Hepatic stellate cell (primary cell): ENCODE measurements around the gene DLGAP4.

Experiments used
- DNase-seq: peaks from one replicate; pipeline ENCODE4 v3.0.0; 2011; ENCODE audit warnings: low spot score

The DLGAP4 gene

GRCh38 chr20:36411861-36412454 is 105.8 kb downstream of the DLGAP4 start:
- no peak for DNase-seq

GRCh38 chr20:36415475-36416002 is 109.4 kb downstream of the DLGAP4 start:
- DNase-seq: no peak

GRCh38 chr20:36418711-36419110 is 112.6 kb downstream of the DLGAP4 start:
- DNase-seq: no peak

GRCh38 chr20:36421641-36422040 is 115.5 kb downstream of the DLGAP4 start:
- no peak for DNase-seq

GRCh38 chr20:36424314-36424713 is 118.2 kb downstream of the DLGAP4 start:
- DNase-seq: no peak

- no peak for DNase-seq
These were observed 119.0 kb downstream of the DLGAP4 start for GRCh38 chr20:36425166-36425565.

- no peak for DNase-seq
These were observed 125.5 kb downstream of the DLGAP4 start for GRCh38 chr20:36431604-36432003.

GRCh38 chr20:36432096-36432495 is 126.0 kb downstream of the DLGAP4 start:
- no peak for DNase-seq

- DNase-seq: no peak
These were observed 128.2 kb downstream of the DLGAP4 start for GRCh38 chr20:36434383-36434782.

- no peak for DNase-seq
These were observed 129.0 kb downstream of the DLGAP4 start for GRCh38 chr20:36435124-36435523.

GRCh38 chr20:36435592-36436541 is 129.7 kb downstream of the DLGAP4 start:
- DNase-seq: peak; percentile 57

GRCh38 chr20:36439040-36439730 is 133.0 kb downstream of the DLGAP4 start:
- peak; percentile 78 for DNase-seq

- DNase-seq: no peak
These were observed 133.6 kb downstream of the DLGAP4 start for GRCh38 chr20:36439731-36440072.

- DNase-seq: no peak
These were observed 134.4 kb downstream of the DLGAP4 start for GRCh38 chr20:36440370-36441026.

- DNase-seq: no peak
These were observed 134.9 kb downstream of the DLGAP4 start for GRCh38 chr20:36441027-36441414.

- no peak for DNase-seq
These were observed 135.3 kb downstream of the DLGAP4 start for GRCh38 chr20:36441416-36441815.

GRCh38 chr20:36445847-36446246 is 139.7 kb downstream of the DLGAP4 start:
- no peak for DNase-seq

GRCh38 chr20:36446557-36446956 is 140.4 kb downstream of the DLGAP4 start:
- no peak for DNase-seq

GRCh38 chr20:36447101-36447500 is 141.0 kb downstream of the DLGAP4 start:
- no peak for DNase-seq

GRCh38 chr20:36449663-36450062 is 143.5 kb downstream of the DLGAP4 start:
- no peak for DNase-seq

- no peak for DNase-seq
These were observed 148.2 kb downstream of the DLGAP4 start for GRCh38 chr20:36454332-36454697.
